SK-N-SH (cell line): ENCODE data around the gene CNFN.

Experiments
- FOXM1 ChIP-seq: IDR thresholded peaks from 2 replicates; pipeline ENCODE4 v1.4.0; 2012; ENCODE audit warnings: low read depth, mild to moderate bottlenecking
- POLR2AphosphoS5 ChIP-seq: IDR thresholded peaks from 2 replicates; pipeline ENCODE4 v1.6.1; 2012; ENCODE audit warnings: low read depth, low read length
- RAD21 ChIP-seq: IDR thresholded peaks from 2 replicates; pipeline ENCODE4 v1.6.1; 2012; ENCODE audit warnings: mild to moderate bottlenecking, low read length
- RFX5 ChIP-seq: IDR thresholded peaks from 2 replicates; pipeline ENCODE4 v1.6.1; 2012; ENCODE audit warnings: mild to moderate bottlenecking, improper control_type of control experiment, low read length
- SIN3A ChIP-seq: IDR thresholded peaks from 2 replicates; pipeline ENCODE4 v1.6.1; 2012; ENCODE audit warnings: low read depth, mild to moderate bottlenecking, low read length, moderate library complexity, borderline replicate concordance
- TAF1 ChIP-seq: IDR thresholded peaks from 2 replicates; pipeline ENCODE4 v1.6.1; 2012; ENCODE audit warnings: low read depth, mild to moderate bottlenecking, low read length, moderate library complexity, borderline replicate concordance
- TEAD4 ChIP-seq: IDR thresholded peaks from 2 replicates; pipeline ENCODE4 v1.4.0; 2012; ENCODE audit warnings: mild to moderate bottlenecking, borderline replicate concordance; ENCODE audit not compliant: insufficient read depth
- TF ChIP-seq, protein P1 (sequence below): fragments of 200-600 bp; sonication (generic); IDR thresholded peaks from 2 replicates; pipeline ENCODE4 v1.6.1; 2017; ENCODE audit warnings: antibody characterized with exemption, mild to moderate bottlenecking, moderate library complexity
- TF ChIP-seq, protein P2 (sequence below): IDR thresholded peaks from 2 replicates; pipeline ENCODE4 v1.6.1; 2012; ENCODE audit warnings: mild to moderate bottlenecking, low read depth, low read length, moderate library complexity

DNA sequence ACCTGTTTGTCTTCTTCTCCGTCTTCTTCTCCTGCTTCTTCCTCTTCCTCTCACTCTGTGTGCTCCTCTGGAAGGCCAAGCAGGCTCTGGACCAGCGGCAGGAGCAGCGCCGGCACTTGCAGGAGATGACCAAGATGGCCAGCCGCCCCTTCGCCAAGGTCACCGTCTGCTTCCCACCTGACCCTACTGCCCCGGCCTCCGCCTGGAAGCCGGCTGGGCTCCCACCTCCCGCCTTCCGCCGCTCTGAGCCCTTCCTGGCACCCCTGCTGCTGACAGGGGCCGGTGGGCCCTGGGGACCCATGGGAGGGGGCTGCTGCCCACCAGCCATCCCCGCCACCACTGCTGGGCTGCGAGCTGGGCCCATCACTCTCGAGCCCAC lies 13.9 kb downstream of the CNFN start:
- TF ChIP-seq, protein P1, sequence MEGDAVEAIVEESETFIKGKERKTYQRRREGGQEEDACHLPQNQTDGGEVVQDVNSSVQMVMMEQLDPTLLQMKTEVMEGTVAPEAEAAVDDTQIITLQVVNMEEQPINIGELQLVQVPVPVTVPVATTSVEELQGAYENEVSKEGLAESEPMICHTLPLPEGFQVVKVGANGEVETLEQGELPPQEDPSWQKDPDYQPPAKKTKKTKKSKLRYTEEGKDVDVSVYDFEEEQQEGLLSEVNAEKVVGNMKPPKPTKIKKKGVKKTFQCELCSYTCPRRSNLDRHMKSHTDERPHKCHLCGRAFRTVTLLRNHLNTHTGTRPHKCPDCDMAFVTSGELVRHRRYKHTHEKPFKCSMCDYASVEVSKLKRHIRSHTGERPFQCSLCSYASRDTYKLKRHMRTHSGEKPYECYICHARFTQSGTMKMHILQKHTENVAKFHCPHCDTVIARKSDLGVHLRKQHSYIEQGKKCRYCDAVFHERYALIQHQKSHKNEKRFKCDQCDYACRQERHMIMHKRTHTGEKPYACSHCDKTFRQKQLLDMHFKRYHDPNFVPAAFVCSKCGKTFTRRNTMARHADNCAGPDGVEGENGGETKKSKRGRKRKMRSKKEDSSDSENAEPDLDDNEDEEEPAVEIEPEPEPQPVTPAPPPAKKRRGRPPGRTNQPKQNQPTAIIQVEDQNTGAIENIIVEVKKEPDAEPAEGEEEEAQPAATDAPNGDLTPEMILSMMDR: no peak
- TF ChIP-seq RFX5: no peak
- no peak for TF ChIP-seq TEAD4
- TF ChIP-seq TAF1: no peak
- no peak for TF ChIP-seq POLR2AphosphoS5
- TF ChIP-seq RAD21: no peak
- no peak for TF ChIP-seq FOXM1
- TF ChIP-seq, protein P2, sequence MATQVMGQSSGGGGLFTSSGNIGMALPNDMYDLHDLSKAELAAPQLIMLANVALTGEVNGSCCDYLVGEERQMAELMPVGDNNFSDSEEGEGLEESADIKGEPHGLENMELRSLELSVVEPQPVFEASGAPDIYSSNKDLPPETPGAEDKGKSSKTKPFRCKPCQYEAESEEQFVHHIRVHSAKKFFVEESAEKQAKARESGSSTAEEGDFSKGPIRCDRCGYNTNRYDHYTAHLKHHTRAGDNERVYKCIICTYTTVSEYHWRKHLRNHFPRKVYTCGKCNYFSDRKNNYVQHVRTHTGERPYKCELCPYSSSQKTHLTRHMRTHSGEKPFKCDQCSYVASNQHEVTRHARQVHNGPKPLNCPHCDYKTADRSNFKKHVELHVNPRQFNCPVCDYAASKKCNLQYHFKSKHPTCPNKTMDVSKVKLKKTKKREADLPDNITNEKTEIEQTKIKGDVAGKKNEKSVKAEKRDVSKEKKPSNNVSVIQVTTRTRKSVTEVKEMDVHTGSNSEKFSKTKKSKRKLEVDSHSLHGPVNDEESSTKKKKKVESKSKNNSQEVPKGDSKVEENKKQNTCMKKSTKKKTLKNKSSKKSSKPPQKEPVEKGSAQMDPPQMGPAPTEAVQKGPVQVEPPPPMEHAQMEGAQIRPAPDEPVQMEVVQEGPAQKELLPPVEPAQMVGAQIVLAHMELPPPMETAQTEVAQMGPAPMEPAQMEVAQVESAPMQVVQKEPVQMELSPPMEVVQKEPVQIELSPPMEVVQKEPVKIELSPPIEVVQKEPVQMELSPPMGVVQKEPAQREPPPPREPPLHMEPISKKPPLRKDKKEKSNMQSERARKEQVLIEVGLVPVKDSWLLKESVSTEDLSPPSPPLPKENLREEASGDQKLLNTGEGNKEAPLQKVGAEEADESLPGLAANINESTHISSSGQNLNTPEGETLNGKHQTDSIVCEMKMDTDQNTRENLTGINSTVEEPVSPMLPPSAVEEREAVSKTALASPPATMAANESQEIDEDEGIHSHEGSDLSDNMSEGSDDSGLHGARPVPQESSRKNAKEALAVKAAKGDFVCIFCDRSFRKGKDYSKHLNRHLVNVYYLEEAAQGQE: no peak
- TF ChIP-seq SIN3A: no peak
